ENCODE data around the gene DENND6B.
"Not testable (repeated sequence)": the region's sequence is repeated elsewhere in the genome, so short reads cannot be mapped to it uniquely, and the experiment has no call there.

DENND6B gene

DNA sequence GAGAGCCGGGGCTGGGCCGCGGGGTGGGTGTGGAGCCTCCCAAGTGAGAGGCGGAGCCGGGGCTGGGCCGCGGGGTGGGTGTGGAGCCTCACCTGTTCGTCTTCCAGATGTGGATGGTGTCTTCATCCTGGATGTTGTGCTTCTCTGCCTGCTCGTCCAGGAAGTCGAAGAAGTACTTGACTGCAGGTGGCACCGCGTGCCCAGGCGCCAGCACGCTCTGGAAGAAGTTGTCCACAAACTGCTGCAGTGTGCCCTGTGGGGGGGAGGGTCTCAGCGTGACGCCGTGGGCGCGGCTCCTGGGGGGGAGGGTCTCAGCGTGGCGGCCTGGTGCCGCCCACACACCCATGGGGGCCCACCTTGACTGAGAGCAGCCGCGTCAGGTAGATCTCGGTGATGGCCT lies 49.1 kb downstream of the DENND6B start:
- Histone ChIP-seq H3K27ac (no peak overlapping the region), H3K9me3 (ENCODE audit: severe bottlenecking) (no peaks in the 10 kb centered on the region), H3K36me3 (peaks cover 76% of the 10 kb centered on the region), H3K4me3 (ENCODE audit: low read depth, low read length) (no peak overlapping the region), H3K27me3 (ENCODE audit: insufficient read depth, low read depth, severe bottlenecking) (no peaks in the 10 kb centered on the region)
- DNase-seq = no peak
- TF ChIP-seq CTCF (IDR thresholded peaks at IDR 0.05; ENCODE audit: low read depth, low read length) = no peak

- H3K36me3 ChIP-seq = peaks cover 63% of the 10 kb centered on the region
- DNase-seq = peak; percentile 63
- TF ChIP-seq CTCF (IDR thresholded peaks at IDR 0.05; ENCODE audit: low read depth, low read length) = peak; percentile 87
Measured at GRCh38 chr22:50276143-50276542, 50.7 kb downstream of the DENND6B start.

GRCh38 chr22:50275181-50276055 lies 51.4 kb downstream of the DENND6B start:
- DNase-seq = no peak
- peaks cover 58% of the 10 kb centered on the region for H3K36me3 ChIP-seq
- no peak overlapping the region for H3K4me3 ChIP-seq (ENCODE audit: low read depth, low read length)
- H3K9me3 ChIP-seq (ENCODE audit: severe bottlenecking) = no peaks in the 10 kb centered on the region
- H3K27ac ChIP-seq = no peak overlapping the region; the same call in 1 of the 2 replicates
- H3K27me3 ChIP-seq (ENCODE audit: insufficient read depth, low read depth, severe bottlenecking) = no peaks in the 10 kb centered on the region
- TF ChIP-seq CTCF (IDR thresholded peaks at IDR 0.05; ENCODE audit: low read depth, low read length) = no peak

More at GRCh38 chr22:50276143-50276542, 50.7 kb downstream of the DENND6B start:
- Histone ChIP-seq H3K27ac (no peak overlapping the region), H3K4me3 (ENCODE audit: low read depth, low read length) (no peak overlapping the region), H3K27me3 (ENCODE audit: insufficient read depth, low read depth, severe bottlenecking) (no peaks in the 10 kb centered on the region), H3K9me3 (ENCODE audit: severe bottlenecking) (no peaks in the 10 kb centered on the region)

- TF ChIP-seq CTCF (IDR thresholded peaks at IDR 0.05; ENCODE audit: low read depth, low read length) = no peak
- Histone ChIP-seq H3K9me3 (ENCODE audit: severe bottlenecking) (no peaks in the 10 kb centered on the region), H3K27me3 (ENCODE audit: insufficient read depth, low read depth, severe bottlenecking) (no peaks in the 10 kb centered on the region), H3K36me3 (peaks cover 52% of the 10 kb centered on the region), H3K27ac (no peak overlapping the region; the same call in 1 of the 2 replicates), H3K4me3 (ENCODE audit: low read depth, low read length) (no peak overlapping the region)
- no peak for DNase-seq
Measured at GRCh38 chr22:50274771-50275170, 52.0 kb downstream of the DENND6B start.

GRCh38 chr22:50274311-50274710 lies 52.5 kb downstream of the DENND6B start:
- H3K36me3 ChIP-seq = peaks cover 47% of the 10 kb centered on the region
- DNase-seq = peak; percentile 63
- no peak overlapping the region for H3K27ac ChIP-seq
- H3K4me3 ChIP-seq (ENCODE audit: low read depth, low read length) = no peak overlapping the region
- no peaks in the 10 kb centered on the region for H3K9me3 ChIP-seq (ENCODE audit: severe bottlenecking)
- peak; percentile 59 for TF ChIP-seq CTCF (IDR thresholded peaks at IDR 0.05; ENCODE audit: low read depth, low read length)
- H3K27me3 ChIP-seq (ENCODE audit: insufficient read depth, low read depth, severe bottlenecking) = no peaks in the 10 kb centered on the region

DNA sequence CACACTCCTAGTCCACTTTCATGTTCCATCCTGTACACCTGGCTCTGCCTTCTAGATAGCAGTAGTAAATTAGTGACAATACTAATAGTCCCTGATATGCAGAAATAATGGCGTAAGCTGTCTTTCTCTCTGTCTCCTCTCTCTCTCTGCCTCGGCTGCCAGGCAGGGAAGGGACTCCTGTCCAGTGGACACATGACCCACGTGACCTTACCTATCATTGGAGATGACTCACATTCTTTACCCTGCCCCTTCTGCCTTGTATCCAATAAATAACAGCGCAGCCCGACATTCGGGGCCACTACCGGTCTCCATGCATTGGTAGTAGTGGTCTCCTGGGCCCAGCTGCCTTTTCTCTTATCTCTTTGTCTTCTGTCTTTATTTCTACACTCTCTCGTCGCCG lies 53.0 kb downstream of the DENND6B start:
- H3K27me3 ChIP-seq (ENCODE audit: insufficient read depth, low read depth, severe bottlenecking); DNase-seq; H3K9me3 ChIP-seq (ENCODE audit: severe bottlenecking); H3K4me3 ChIP-seq (ENCODE audit: low read depth, low read length); H3K27ac ChIP-seq: not testable (repeated sequence)
- peaks cover 42% of the 10 kb centered on the region for H3K36me3 ChIP-seq

- peaks cover 38% of the 10 kb centered on the region for H3K36me3 ChIP-seq
- not testable (repeated sequence) for H3K4me3 ChIP-seq (ENCODE audit: low read depth, low read length); H3K27me3 ChIP-seq (ENCODE audit: insufficient read depth, low read depth, severe bottlenecking); H3K9me3 ChIP-seq (ENCODE audit: severe bottlenecking); H3K27ac ChIP-seq
- peak; percentile 25 for DNase-seq
Measured at GRCh38 chr22:50273352-50273751, 53.5 kb downstream of the DENND6B start.
